Endodermal cell (in vitro differentiated cells): ENCODE data around the gene NLN. TPM values are rescaled to one million over a fixed set of nuclear protein-coding genes. Genes with fewer than 3 reads are reported as not detected.

Experiments
- DNase-seq: peaks from one replicate; pipeline ENCODE4 v3.0.0-alpha.2; 2017
- H3K27ac ChIP-seq: 2 replicates; pipeline ENCODE4 v1.5.1; 2013; ENCODE audit warnings: mild to moderate bottlenecking, low read depth, low read length, moderate library complexity
- H3K27me3 ChIP-seq: 2 replicates; pipeline ENCODE4 v1.6.1; 2013; ENCODE audit warnings: mild to moderate bottlenecking, low read length, moderate library complexity; ENCODE audit not compliant: insufficient read depth, control insufficient read depth, poor library complexity, severe bottlenecking
- H3K36me3 ChIP-seq: 2 replicates; pipeline ENCODE4 v1.7.0; 2013; ENCODE audit warnings: mild to moderate bottlenecking, low read length, moderate library complexity; ENCODE audit not compliant: control insufficient read depth, insufficient read depth
- H3K4me1 ChIP-seq: one replicate; pipeline ENCODE4 v1.7.0; 2013; ENCODE audit warnings: low read length; ENCODE audit not compliant: control insufficient read depth, insufficient read depth
- H3K4me3 ChIP-seq: 2 replicates; pipeline ENCODE4 v1.5.1; 2013; ENCODE audit warnings: mild to moderate bottlenecking, low read length, moderate library complexity
- H3K9ac ChIP-seq: 2 replicates; pipeline ENCODE4 v1.6.1; 2013; ENCODE audit warnings: mild to moderate bottlenecking, low read length, moderate library complexity; ENCODE audit not compliant: poor library complexity, severe bottlenecking; ENCODE audit errors: extremely low read depth
- H3K9me3 ChIP-seq: 2 replicates; pipeline ENCODE4 v1.6.1; 2013; ENCODE audit warnings: mild to moderate bottlenecking, low read length, moderate library complexity; ENCODE audit not compliant: control insufficient read depth
- H3K27ac Mint-ChIP-seq: 2 replicates; pipeline ENCODE4 v1.8.0; 2020; ENCODE audit warnings: mixed read lengths
- H3K27me3 Mint-ChIP-seq: 2 replicates; pipeline ENCODE4 v1.8.0; 2021; ENCODE audit warnings: mild to moderate bottlenecking, mixed read lengths; ENCODE audit not compliant: insufficient read depth
- H3K36me3 Mint-ChIP-seq: 2 replicates; pipeline ENCODE4 v1.8.0; 2020; ENCODE audit warnings: low read depth, mixed read lengths
- H3K4me1 Mint-ChIP-seq: 2 replicates; pipeline ENCODE4 v1.8.0; 2020; ENCODE audit warnings: mixed read lengths
- H3K4me3 Mint-ChIP-seq: 2 replicates; pipeline ENCODE4 v1.8.0; 2020; ENCODE audit warnings: mild to moderate bottlenecking, moderate library complexity, mixed read lengths
- H3K9me3 Mint-ChIP-seq: 2 replicates; pipeline ENCODE4 v1.8.0; 2020; ENCODE audit warnings: mild to moderate bottlenecking, mixed read lengths
- WGBS, 2 experiments: methylation state at CpG; one replicate each; pipeline versions ENCODE4 v1.1.5 to v1.1.7; 2013; ENCODE audit warnings: missing lambda C conversion rate in 2 of 2, mixed read lengths in 1 of 2; ENCODE audit not compliant: insufficient coverage in 1 of 2, insufficient read length in 1 of 2; 5-methylcytosine and 5-hydroxymethylcytosine counted together
- total RNA-seq, 2 donors: library from RNA; stranded (reverse); fragmentation: NEBNext Ultra II Directional in 1 of 2; extraction: Animal tissue kit (Norgen Biotek cat#: 25700) in 1 of 2; gene quantifications; 2 replicates in 1 of 2; 3 replicates in 1 of 2; pipeline ENCODE4 v1.2.1, GENCODE V29; 2021
- TF ChIP-seq, protein P1 (sequence below): fragments of 200-600 bp; sonication (generic); conservative IDR thresholded peaks from 2 replicates; pipeline ENCODE4 v1.5.0; 2021; ENCODE audit warnings: antibody characterized with exemption, mild to moderate bottlenecking

NLN gene
- total RNA-seq, 2 donors from 2014 or later, result 110 to 136 TPM

DNA sequence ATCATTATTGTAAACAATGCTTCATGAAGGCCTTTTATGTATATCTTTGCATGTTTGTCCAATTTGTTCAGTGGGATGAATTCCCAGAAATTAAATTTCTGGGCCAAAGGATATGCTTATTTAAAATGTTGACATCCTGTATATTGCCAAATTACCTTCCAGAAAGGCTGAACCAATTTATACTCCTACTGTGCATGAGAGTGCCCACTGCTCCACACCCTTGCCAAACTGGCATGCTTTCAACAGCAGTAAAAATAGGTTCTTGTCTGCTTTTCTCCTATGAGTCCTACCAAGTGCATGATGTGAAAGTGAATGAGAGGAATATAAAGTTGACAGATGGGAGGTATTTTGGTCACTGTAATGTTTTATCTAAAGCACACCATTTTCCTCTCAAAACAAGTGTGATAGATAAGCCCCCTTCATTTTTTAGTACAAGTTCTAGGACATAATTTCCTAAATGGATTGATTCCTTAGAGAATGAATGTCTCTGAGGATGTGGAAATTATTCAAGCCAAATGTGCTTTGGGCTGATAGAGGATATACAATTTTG lies 133.8 kb downstream of the NLN start:
- Mint-ChIP-seq H3K9me3 (no peaks in the 10 kb centered on the region), H3K4me3 (no peak overlapping the region), H3K4me1 (no peaks in the 10 kb centered on the region), H3K27ac (no peak overlapping the region), H3K27me3 (no peaks in the 10 kb centered on the region), H3K36me3 (no peaks in the 10 kb centered on the region)
- Histone ChIP-seq H3K27ac (no peak overlapping the region), H3K9ac (no peak overlapping the region), H3K9me3 (no peaks in the 10 kb centered on the region), H3K36me3 (no peaks in the 10 kb centered on the region), H3K4me3 (no peak overlapping the region), H3K27me3 (no peaks in the 10 kb centered on the region), H3K4me1 (no peaks in the 10 kb centered on the region)
- TF ChIP-seq, protein P1, sequence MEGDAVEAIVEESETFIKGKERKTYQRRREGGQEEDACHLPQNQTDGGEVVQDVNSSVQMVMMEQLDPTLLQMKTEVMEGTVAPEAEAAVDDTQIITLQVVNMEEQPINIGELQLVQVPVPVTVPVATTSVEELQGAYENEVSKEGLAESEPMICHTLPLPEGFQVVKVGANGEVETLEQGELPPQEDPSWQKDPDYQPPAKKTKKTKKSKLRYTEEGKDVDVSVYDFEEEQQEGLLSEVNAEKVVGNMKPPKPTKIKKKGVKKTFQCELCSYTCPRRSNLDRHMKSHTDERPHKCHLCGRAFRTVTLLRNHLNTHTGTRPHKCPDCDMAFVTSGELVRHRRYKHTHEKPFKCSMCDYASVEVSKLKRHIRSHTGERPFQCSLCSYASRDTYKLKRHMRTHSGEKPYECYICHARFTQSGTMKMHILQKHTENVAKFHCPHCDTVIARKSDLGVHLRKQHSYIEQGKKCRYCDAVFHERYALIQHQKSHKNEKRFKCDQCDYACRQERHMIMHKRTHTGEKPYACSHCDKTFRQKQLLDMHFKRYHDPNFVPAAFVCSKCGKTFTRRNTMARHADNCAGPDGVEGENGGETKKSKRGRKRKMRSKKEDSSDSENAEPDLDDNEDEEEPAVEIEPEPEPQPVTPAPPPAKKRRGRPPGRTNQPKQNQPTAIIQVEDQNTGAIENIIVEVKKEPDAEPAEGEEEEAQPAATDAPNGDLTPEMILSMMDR, result no peak
- DNase-seq, result no peak

DNA sequence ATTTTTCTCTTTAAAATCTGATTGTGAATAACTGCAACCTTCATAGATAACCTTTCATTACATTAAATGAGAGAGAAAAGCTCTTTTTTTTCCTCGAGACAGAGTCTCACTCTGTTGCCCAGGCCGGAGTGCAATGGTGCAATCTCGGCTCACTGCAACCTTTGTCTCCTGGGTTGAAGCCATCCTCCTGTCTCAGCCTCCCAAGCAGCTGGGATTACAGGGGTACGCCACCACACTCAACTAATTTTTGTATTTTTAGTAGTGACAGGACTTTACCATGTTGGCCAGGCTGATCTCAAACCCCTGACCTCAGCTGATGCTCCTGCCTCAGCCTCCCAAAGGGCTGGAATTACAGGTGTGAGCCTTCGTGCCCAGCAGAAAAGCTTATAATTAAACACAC lies 134.5 kb downstream of the NLN start:
- Histone ChIP-seq H3K4me1 (no peaks in the 10 kb centered on the region), H3K9ac (no peak overlapping the region), H3K27ac (no peak overlapping the region), H3K4me3 (no peak overlapping the region), H3K27me3 (no peaks in the 10 kb centered on the region), H3K36me3 (no peaks in the 10 kb centered on the region), H3K9me3 (no peaks in the 10 kb centered on the region)
- Mint-ChIP-seq H3K4me1 (no peaks in the 10 kb centered on the region), H3K27me3 (no peaks in the 10 kb centered on the region), H3K27ac (no peak overlapping the region), H3K36me3 (no peaks in the 10 kb centered on the region), H3K9me3 (no peaks in the 10 kb centered on the region), H3K4me3 (no peak overlapping the region)
- no peak for DNase-seq
- 74 to 94% methylated on average over 3 to 5 of the region's 5 CpGs for whole genome bisulfite sequencing, 2 experiments
- TF ChIP-seq, protein P1, result no peak

DNA sequence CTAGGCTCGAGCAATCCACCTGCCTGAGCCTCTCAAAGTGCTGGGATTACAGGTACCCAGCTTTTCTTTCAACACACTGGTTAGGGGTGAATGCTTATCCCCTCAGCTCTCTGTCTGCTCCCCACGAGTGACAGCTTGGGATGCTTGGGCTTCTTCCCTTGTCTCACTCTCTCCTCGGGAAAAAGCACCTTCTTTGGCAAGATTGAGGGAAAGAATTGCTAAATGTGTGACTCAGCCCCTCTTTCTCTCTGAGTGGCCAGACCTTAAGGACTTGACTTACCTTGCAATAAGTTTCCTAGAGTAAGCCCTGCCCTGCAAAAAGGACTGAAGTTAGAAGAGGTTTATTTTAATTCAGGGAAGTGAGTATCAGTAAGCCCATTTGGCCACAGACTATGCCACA lies 136.3 kb downstream of the NLN start:
- no peaks in the 10 kb centered on the region for H3K9me3 ChIP-seq
- no peak for DNase-seq
- H3K27ac Mint-ChIP-seq, result no peak overlapping the region
- H3K36me3 ChIP-seq, result no peaks in the 10 kb centered on the region
- no peaks in the 10 kb centered on the region for H3K36me3 Mint-ChIP-seq
- no peaks in the 10 kb centered on the region for H3K4me1 ChIP-seq
- TF ChIP-seq, protein P1, result no peak
- H3K9ac ChIP-seq, result no peak overlapping the region
- H3K9me3 Mint-ChIP-seq, result no peaks in the 10 kb centered on the region
- no peak overlapping the region for H3K4me3 Mint-ChIP-seq
- no peaks in the 10 kb centered on the region for H3K4me1 Mint-ChIP-seq
- no peaks in the 10 kb centered on the region for H3K27me3 ChIP-seq
- H3K27me3 Mint-ChIP-seq, result no peaks in the 10 kb centered on the region
- H3K4me3 ChIP-seq, result no peak overlapping the region
- no peak overlapping the region for H3K27ac ChIP-seq
- 76 to 100% methylated on average over 1 to 3 of the region's 3 CpGs for WGBS, 2 experiments
